Caco-2 (cell line): Measurements from ENCODE around the gene PDE7B. TPM values are rescaled to one million over a fixed set of nuclear protein-coding genes. Genes with fewer than 3 reads are reported as not detected.

ENCODE experiments used
- BruUV-seq: library from RNA; stranded (reverse); fragments of 400-500 nt; replicated peaks from 2 replicates; lab custom pipeline; 2021; lab: Mats Ljungman, UMichigan
- CTCF ChIA-PET: fragments of 300-600 bp; sonication (Branson Sonifier 250); formaldehyde crosslinking; loops from one replicate; lab custom pipeline; 2022; ENCODE audit warnings: antibody characterized with exemption; lab: Charles Lee
- POLR2A ChIA-PET: fragments of 300-600 bp; sonication (Branson Sonifier 250); formaldehyde crosslinking; loops from one replicate; lab custom pipeline; 2022; ENCODE audit warnings: antibody characterized with exemption; lab: Charles Lee
- DNase-seq, 2 experiments: peaks; one replicate each; pipeline versions ENCODE4 v3.0.0 to v3.0.0-alpha.2; 2020 to 2022
- H3K27me3 ChIP-seq: replicated peaks from 2 replicates; pipeline ENCODE4 v1.6.0; 2011; ENCODE audit warnings: low read length; ENCODE audit not compliant: control insufficient read depth, insufficient read depth
- H3K36me3 ChIP-seq: 2 replicates; pipeline ENCODE4 v1.5.1; 2011; ENCODE audit warnings: low read length; ENCODE audit not compliant: control insufficient read depth, insufficient read depth
- H3K4me1 ChIP-seq: fragments of 250-450 bp; sonication (Bioruptor Pico); 2 replicates; pipeline ENCODE4 v1.5.1; 2020; ENCODE audit warnings: mild to moderate bottlenecking
- H3K4me3 ChIP-seq: 2 replicates; pipeline ENCODE4 v1.5.1; 2011; ENCODE audit warnings: low read depth, mild to moderate bottlenecking, control low read depth, low read length
- H3K9me3 ChIP-seq: fragments of 250-450 bp; sonication (Bioruptor Pico); 2 replicates; pipeline ENCODE4 v1.5.1; 2020; ENCODE audit warnings: mild to moderate bottlenecking, moderate library complexity
- H3K27ac Mint-ChIP-seq: one replicate; pipeline ENCODE4 v1.8.0; 2022; ENCODE audit warnings: mixed read lengths; ENCODE audit not compliant: unreplicated experiment
- H3K27me3 Mint-ChIP-seq: one replicate; pipeline ENCODE4 v1.8.0; 2022; ENCODE audit warnings: mixed read lengths; ENCODE audit not compliant: insufficient read depth, unreplicated experiment
- H3K36me3 Mint-ChIP-seq: one replicate; pipeline ENCODE4 v1.8.0; 2022; ENCODE audit warnings: mild to moderate bottlenecking, mixed read lengths; ENCODE audit not compliant: insufficient read depth, unreplicated experiment
- H3K4me1 Mint-ChIP-seq: one replicate; pipeline ENCODE4 v1.8.0; 2022; ENCODE audit warnings: low read depth, mixed read lengths; ENCODE audit not compliant: unreplicated experiment
- H3K4me3 Mint-ChIP-seq: one replicate; pipeline ENCODE4 v1.8.0; 2022; ENCODE audit warnings: mild to moderate bottlenecking, moderate library complexity, mixed read lengths; ENCODE audit not compliant: unreplicated experiment
- H3K9me3 Mint-ChIP-seq: one replicate; pipeline ENCODE4 v1.8.0; 2022; ENCODE audit warnings: mixed read lengths; ENCODE audit not compliant: unreplicated experiment
- intact Hi-C: fragments of 100-400 bp; cut with micrococcal nuclease; formaldehyde crosslinking; loops from one replicate; pipeline ENCODE4 v1.10.0; 2022; ENCODE audit not compliant: unreplicated experiment
- total RNA-seq: library from RNA; stranded (reverse); gene quantifications from 2 replicates; pipeline ENCODE4 v1.2.3, GENCODE V29; 2022
- TF ChIP-seq, protein P1 (sequence below), 2 experiments: fragments of 200-600 bp in 1 of 2; IDR thresholded peaks; 1 replicate in 1 of 2; 2 replicates in 1 of 2; pipeline versions ENCODE4 v1.5.1 to v1.8.0; 2011 to 2022; ENCODE audit warnings: antibody characterized with exemption in 1 of 2, control low read depth in 1 of 2, inconsistent platforms in 1 of 2, low read depth in 1 of 2, low read length in 1 of 2, mild to moderate bottlenecking in 1 of 2, moderate library complexity in 1 of 2; ENCODE audit not compliant: insufficient read depth in 1 of 2, severe bottlenecking in 1 of 2, unreplicated experiment in 1 of 2

Gene PDE7B
- total RNA-seq, 1 experiment from 2014 or later, result not detected

DNA sequence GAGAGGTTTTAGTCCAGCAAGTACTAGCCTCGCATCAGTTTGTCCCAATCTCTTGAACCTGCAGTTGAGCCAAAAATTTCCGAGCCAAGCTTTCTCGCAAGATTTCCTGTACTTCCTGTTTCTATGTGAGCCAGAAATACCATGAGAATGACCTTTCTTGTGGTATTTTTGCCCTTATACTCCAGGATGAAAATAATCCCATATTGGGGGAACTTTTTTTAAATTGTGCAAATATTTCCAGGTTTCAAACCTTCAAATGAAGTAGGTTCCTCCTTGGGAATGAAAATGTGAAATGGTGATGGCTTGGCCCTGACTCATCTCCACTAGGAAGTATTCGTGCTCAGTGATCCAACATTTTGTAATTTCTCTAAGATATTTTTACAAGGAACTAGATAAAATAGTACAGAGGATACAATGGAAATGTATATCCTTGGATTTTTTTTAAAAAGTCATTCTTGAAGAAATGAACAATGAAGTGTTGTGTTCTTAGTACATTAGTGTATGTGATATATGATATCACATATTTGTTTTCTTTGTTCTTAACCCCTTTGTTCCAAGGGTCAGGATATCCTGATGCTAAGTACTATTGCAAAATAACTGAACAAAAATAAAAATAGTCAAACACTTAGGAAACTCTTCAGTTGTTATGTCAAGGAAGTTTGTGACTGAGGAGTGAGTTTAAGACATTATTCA, 184.0 kb downstream of the PDE7B start:
- no peak overlapping the region for H3K4me3 Mint-ChIP-seq
- DNase-seq, result no peak
- Histone ChIP-seq H3K9me3 (no peaks in the 10 kb centered on the region), H3K4me1 (0 out of 2 replicates have a peak, but pooled peaks cover 7% of the 10 kb centered on the region), H3K27me3 (no peaks in the 10 kb centered on the region), H3K4me3 (no peak overlapping the region), H3K36me3 (no peaks in the 10 kb centered on the region)
- no TSS peak for BruUV-seq
- H3K27ac Mint-ChIP-seq, result no peak overlapping the region
- ChIA-PET POLR2A (no interaction called here), CTCF (no interaction called here)
- intact Hi-C loops, result no loop called here
- peaks cover 6% of the 10 kb centered on the region for H3K4me1 Mint-ChIP-seq
- TF ChIP-seq, protein P1, sequence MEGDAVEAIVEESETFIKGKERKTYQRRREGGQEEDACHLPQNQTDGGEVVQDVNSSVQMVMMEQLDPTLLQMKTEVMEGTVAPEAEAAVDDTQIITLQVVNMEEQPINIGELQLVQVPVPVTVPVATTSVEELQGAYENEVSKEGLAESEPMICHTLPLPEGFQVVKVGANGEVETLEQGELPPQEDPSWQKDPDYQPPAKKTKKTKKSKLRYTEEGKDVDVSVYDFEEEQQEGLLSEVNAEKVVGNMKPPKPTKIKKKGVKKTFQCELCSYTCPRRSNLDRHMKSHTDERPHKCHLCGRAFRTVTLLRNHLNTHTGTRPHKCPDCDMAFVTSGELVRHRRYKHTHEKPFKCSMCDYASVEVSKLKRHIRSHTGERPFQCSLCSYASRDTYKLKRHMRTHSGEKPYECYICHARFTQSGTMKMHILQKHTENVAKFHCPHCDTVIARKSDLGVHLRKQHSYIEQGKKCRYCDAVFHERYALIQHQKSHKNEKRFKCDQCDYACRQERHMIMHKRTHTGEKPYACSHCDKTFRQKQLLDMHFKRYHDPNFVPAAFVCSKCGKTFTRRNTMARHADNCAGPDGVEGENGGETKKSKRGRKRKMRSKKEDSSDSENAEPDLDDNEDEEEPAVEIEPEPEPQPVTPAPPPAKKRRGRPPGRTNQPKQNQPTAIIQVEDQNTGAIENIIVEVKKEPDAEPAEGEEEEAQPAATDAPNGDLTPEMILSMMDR (IDR thresholded peaks at IDR 0.05; ENCODE audit: insufficient read depth in 1 of 2, low read depth in 1 of 2, low read length in 1 of 2, severe bottlenecking in 1 of 2, unreplicated experiment in 1 of 2), result no peak
- H3K36me3 Mint-ChIP-seq, result no peaks in the 10 kb centered on the region
- no peaks in the 10 kb centered on the region for H3K27me3 Mint-ChIP-seq
- H3K9me3 Mint-ChIP-seq, result no peaks in the 10 kb centered on the region

DNA sequence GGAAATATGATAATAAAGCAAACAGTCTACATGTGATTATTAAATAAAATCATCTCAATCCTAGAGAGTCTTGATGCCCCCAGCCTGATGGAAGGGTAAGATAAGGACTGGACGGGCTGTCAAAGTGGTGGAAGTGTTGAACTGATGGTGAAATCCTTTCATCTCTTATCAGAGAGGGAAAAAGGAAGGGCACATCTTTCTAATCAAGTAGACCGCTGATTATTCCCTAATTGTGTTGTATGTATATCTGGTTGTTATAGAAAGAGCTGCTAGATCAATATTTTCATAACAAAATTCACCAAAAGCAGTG, 184.5 kb downstream of the PDE7B start:
- H3K4me1 Mint-ChIP-seq, result peaks cover 6% of the 10 kb centered on the region
- no peak for DNase-seq
- Histone ChIP-seq H3K9me3 (no peaks in the 10 kb centered on the region), H3K4me1 (0 out of 2 replicates have a peak, but pooled peaks cover 7% of the 10 kb centered on the region), H3K27me3 (no peaks in the 10 kb centered on the region), H3K36me3 (no peaks in the 10 kb centered on the region), H3K4me3 (no peak overlapping the region)
- no peaks in the 10 kb centered on the region for H3K27me3 Mint-ChIP-seq
- CTCF ChIA-PET, result no interaction called here
- POLR2A ChIA-PET, result no interaction called here
- H3K27ac Mint-ChIP-seq, result no peak overlapping the region
- no peak overlapping the region for H3K4me3 Mint-ChIP-seq
- BruUV-seq, result no TSS peak
- no peaks in the 10 kb centered on the region for H3K36me3 Mint-ChIP-seq
- no peaks in the 10 kb centered on the region for H3K9me3 Mint-ChIP-seq
- intact Hi-C loops, result no loop called here
- TF ChIP-seq, protein P1 (IDR thresholded peaks at IDR 0.05; ENCODE audit: insufficient read depth in 1 of 2, low read depth in 1 of 2, low read length in 1 of 2, severe bottlenecking in 1 of 2, unreplicated experiment in 1 of 2), result no peak

DNA sequence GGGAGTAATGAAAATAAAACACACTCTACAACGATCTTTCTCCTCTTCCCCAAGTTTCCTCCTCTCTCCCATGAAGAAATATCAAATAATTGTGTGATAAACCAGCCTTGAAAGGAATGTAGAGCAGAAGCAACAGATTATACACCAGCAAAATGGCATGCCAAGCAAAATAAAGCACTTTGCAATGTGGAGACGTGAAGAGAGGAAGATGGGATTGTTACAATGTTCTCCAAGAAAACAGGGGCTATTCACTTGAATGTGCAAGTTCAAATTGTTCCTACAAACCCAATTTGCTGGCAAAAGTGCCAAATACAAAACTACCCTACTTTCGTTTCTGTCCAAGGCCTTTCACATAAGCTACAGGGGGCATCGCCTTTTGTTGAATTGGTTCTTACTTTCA, 185.1 kb downstream of the PDE7B start:
- Histone ChIP-seq H3K4me3 (no peak overlapping the region), H3K36me3 (no peaks in the 10 kb centered on the region), H3K9me3 (no peaks in the 10 kb centered on the region), H3K4me1 (0 out of 2 replicates have a peak, but pooled peaks cover 7% of the 10 kb centered on the region), H3K27me3 (no peaks in the 10 kb centered on the region)
- no peaks in the 10 kb centered on the region for H3K27me3 Mint-ChIP-seq
- no peak overlapping the region for H3K4me3 Mint-ChIP-seq
- H3K36me3 Mint-ChIP-seq, result no peaks in the 10 kb centered on the region
- no peaks in the 10 kb centered on the region for H3K9me3 Mint-ChIP-seq
- BruUV-seq, result no TSS peak
- peaks cover 6% of the 10 kb centered on the region for H3K4me1 Mint-ChIP-seq
- ChIA-PET CTCF (no interaction called here), POLR2A (no interaction called here)
- intact Hi-C loops, result no loop called here
- TF ChIP-seq, protein P1 (IDR thresholded peaks at IDR 0.05; ENCODE audit: insufficient read depth in 1 of 2, low read depth in 1 of 2, low read length in 1 of 2, severe bottlenecking in 1 of 2, unreplicated experiment in 1 of 2), result no peak
- H3K27ac Mint-ChIP-seq, result no peak overlapping the region
- DNase-seq, result no peak
